ENCODE results near the gene NDFIP2. TPM values are rescaled to one million over a fixed set of nuclear protein-coding genes. Genes with fewer than 3 reads are reported as not detected.

Gene NDFIP2
- total RNA-seq, 1 experiment from 2014 or later, result 23.1 TPM

DNA sequence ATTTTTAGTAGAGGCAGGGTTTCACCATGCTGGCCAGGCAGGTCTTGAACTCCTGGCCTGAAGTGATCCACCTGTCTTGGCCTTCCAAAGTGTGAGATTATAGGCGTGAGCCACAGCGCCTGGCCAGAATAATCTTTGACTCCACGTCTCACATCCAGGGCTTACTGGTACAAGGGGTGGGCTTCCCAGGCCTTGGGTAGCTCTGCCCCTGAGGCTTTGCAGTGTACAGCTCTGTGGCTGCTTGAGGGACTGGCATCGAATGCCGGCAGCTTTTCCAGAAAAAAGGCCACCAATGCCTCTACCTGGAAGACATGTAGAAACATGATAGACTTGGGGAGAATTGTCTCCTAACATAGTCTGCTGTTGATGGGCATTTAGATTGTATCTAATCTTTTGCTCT, 57.8 kb downstream of the NDFIP2 start (continued):
- TF ChIP-seq, protein P1, sequence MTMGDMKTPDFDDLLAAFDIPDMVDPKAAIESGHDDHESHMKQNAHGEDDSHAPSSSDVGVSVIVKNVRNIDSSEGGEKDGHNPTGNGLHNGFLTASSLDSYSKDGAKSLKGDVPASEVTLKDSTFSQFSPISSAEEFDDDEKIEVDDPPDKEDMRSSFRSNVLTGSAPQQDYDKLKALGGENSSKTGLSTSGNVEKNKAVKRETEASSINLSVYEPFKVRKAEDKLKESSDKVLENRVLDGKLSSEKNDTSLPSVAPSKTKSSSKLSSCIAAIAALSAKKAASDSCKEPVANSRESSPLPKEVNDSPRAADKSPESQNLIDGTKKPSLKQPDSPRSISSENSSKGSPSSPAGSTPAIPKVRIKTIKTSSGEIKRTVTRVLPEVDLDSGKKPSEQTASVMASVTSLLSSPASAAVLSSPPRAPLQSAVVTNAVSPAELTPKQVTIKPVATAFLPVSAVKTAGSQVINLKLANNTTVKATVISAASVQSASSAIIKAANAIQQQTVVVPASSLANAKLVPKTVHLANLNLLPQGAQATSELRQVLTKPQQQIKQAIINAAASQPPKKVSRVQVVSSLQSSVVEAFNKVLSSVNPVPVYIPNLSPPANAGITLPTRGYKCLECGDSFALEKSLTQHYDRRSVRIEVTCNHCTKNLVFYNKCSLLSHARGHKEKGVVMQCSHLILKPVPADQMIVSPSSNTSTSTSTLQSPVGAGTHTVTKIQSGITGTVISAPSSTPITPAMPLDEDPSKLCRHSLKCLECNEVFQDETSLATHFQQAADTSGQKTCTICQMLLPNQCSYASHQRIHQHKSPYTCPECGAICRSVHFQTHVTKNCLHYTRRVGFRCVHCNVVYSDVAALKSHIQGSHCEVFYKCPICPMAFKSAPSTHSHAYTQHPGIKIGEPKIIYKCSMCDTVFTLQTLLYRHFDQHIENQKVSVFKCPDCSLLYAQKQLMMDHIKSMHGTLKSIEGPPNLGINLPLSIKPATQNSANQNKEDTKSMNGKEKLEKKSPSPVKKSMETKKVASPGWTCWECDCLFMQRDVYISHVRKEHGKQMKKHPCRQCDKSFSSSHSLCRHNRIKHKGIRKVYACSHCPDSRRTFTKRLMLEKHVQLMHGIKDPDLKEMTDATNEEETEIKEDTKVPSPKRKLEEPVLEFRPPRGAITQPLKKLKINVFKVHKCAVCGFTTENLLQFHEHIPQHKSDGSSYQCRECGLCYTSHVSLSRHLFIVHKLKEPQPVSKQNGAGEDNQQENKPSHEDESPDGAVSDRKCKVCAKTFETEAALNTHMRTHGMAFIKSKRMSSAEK (CRISPR knock-in tag; IDR thresholded peaks at IDR 0.05; ENCODE audit: borderline replicate concordance), result no peak
- no peak for TF ChIP-seq JUN (CRISPR knock-in tag; IDR thresholded peaks at IDR 0.05)

DNA sequence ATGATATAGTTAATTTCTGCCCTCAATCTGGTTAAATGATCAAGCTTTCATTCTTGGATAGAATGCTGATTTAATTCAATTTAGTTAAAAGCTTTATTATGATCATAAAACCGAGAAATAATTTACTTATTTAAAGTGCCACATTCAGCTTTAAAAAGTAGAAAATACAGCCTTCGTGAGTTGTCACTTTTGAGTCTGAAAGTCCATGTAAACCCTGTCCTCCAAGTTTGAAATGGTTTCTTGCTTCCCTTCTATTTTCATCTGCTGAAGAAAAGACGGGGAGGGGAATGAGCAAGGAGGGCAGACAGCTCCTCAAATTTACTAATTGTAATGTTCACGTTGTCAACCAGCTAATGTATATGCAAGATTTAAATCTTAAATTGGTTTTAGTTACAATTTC, 59.5 kb downstream of the NDFIP2 start:
- CTCF ChIA-PET, result interaction anchor here (0.8 to 3.0 kb wide), 7 partner anchors 63 to 479 kb away, joined by 3 to 116 read pairs (median 3); no protein-coding TSS in a partner anchor
- H3K4me1 Mint-ChIP-seq, result peaks cover 25% of the 10 kb centered on the region

More for the DNA sequence above, 59.5 kb downstream of the NDFIP2 start:
- Mint-ChIP-seq H3K27me3 (ENCODE audit: low read depth) (no peaks in the 10 kb centered on the region), H3K27ac (no peak overlapping the region), H3K36me3 (0 out of 2 replicates have a peak, but pooled peaks cover 5% of the 10 kb centered on the region), H3K9me3 (no peaks in the 10 kb centered on the region), H3K4me3 (no peak overlapping the region)
- POLR2A ChIA-PET, result interaction anchor here (0.6 kb wide), 1 partner anchor 104 kb away, joined by 5 read pairs; no protein-coding TSS in a partner anchor
- ATAC-seq (no peak), DNase-seq (ENCODE audit: low spot score) (no peak)
- TF ChIP-seq, protein P2, sequence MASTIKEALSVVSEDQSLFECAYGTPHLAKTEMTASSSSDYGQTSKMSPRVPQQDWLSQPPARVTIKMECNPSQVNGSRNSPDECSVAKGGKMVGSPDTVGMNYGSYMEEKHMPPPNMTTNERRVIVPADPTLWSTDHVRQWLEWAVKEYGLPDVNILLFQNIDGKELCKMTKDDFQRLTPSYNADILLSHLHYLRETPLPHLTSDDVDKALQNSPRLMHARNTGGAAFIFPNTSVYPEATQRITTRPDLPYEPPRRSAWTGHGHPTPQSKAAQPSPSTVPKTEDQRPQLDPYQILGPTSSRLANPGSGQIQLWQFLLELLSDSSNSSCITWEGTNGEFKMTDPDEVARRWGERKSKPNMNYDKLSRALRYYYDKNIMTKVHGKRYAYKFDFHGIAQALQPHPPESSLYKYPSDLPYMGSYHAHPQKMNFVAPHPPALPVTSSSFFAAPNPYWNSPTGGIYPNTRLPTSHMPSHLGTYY (CRISPR knock-in tag; IDR thresholded peaks at IDR 0.05), result no peak
- TF ChIP-seq, protein P3, sequence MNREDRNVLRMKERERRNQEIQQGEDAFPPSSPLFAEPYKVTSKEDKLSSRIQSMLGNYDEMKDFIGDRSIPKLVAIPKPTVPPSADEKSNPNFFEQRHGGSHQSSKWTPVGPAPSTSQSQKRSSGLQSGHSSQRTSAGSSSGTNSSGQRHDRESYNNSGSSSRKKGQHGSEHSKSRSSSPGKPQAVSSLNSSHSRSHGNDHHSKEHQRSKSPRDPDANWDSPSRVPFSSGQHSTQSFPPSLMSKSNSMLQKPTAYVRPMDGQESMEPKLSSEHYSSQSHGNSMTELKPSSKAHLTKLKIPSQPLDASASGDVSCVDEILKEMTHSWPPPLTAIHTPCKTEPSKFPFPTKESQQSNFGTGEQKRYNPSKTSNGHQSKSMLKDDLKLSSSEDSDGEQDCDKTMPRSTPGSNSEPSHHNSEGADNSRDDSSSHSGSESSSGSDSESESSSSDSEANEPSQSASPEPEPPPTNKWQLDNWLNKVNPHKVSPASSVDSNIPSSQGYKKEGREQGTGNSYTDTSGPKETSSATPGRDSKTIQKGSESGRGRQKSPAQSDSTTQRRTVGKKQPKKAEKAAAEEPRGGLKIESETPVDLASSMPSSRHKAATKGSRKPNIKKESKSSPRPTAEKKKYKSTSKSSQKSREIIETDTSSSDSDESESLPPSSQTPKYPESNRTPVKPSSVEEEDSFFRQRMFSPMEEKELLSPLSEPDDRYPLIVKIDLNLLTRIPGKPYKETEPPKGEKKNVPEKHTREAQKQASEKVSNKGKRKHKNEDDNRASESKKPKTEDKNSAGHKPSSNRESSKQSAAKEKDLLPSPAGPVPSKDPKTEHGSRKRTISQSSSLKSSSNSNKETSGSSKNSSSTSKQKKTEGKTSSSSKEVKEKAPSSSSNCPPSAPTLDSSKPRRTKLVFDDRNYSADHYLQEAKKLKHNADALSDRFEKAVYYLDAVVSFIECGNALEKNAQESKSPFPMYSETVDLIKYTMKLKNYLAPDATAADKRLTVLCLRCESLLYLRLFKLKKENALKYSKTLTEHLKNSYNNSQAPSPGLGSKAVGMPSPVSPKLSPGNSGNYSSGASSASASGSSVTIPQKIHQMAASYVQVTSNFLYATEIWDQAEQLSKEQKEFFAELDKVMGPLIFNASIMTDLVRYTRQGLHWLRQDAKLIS (CRISPR knock-in tag; IDR thresholded peaks at IDR 0.05; ENCODE audit: borderline replicate concordance), result no peak
- no peak for TF ChIP-seq ESRRA (CRISPR knock-in tag; IDR thresholded peaks at IDR 0.05; ENCODE audit: borderline replicate concordance)
- TF ChIP-seq NFYB (CRISPR knock-in tag; conservative IDR thresholded peaks at IDR 0.05; ENCODE audit: low read depth), result no peak
- no peak for TF ChIP-seq ELF4 (CRISPR knock-in tag; IDR thresholded peaks at IDR 0.05; ENCODE audit: low read depth)
- TF ChIP-seq, protein P4, sequence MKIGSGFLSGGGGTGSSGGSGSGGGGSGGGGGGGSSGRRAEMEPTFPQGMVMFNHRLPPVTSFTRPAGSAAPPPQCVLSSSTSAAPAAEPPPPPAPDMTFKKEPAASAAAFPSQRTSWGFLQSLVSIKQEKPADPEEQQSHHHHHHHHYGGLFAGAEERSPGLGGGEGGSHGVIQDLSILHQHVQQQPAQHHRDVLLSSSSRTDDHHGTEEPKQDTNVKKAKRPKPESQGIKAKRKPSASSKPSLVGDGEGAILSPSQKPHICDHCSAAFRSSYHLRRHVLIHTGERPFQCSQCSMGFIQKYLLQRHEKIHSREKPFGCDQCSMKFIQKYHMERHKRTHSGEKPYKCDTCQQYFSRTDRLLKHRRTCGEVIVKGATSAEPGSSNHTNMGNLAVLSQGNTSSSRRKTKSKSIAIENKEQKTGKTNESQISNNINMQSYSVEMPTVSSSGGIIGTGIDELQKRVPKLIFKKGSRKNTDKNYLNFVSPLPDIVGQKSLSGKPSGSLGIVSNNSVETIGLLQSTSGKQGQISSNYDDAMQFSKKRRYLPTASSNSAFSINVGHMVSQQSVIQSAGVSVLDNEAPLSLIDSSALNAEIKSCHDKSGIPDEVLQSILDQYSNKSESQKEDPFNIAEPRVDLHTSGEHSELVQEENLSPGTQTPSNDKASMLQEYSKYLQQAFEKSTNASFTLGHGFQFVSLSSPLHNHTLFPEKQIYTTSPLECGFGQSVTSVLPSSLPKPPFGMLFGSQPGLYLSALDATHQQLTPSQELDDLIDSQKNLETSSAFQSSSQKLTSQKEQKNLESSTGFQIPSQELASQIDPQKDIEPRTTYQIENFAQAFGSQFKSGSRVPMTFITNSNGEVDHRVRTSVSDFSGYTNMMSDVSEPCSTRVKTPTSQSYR (CRISPR knock-in tag; IDR thresholded peaks at IDR 0.05), result no peak
- TF ChIP-seq, protein P5, sequence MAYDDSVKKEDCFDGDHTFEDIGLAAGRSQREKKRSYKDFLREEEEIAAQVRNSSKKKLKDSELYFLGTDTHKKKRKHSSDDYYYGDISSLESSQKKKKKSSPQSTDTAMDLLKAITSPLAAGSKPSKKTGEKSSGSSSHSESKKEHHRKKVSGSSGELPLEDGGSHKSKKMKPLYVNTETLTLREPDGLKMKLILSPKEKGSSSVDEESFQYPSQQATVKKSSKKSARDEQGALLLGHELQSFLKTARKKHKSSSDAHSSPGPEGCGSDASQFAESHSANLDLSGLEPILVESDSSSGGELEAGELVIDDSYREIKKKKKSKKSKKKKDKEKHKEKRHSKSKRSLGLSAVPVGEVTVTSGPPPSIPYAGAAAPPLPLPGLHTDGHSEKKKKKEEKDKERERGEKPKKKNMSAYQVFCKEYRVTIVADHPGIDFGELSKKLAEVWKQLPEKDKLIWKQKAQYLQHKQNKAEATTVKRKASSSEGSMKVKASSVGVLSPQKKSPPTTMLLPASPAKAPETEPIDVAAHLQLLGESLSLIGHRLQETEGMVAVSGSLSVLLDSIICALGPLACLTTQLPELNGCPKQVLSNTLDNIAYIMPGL (CRISPR knock-in tag; IDR thresholded peaks at IDR 0.05), result no peak
- TF ChIP-seq ZNF232 (CRISPR knock-in tag; IDR thresholded peaks at IDR 0.05), result no peak
- no peak for TF ChIP-seq CBFB (CRISPR knock-in tag; IDR thresholded peaks at IDR 0.05; ENCODE audit: low read depth)
- TF ChIP-seq, protein P6, sequence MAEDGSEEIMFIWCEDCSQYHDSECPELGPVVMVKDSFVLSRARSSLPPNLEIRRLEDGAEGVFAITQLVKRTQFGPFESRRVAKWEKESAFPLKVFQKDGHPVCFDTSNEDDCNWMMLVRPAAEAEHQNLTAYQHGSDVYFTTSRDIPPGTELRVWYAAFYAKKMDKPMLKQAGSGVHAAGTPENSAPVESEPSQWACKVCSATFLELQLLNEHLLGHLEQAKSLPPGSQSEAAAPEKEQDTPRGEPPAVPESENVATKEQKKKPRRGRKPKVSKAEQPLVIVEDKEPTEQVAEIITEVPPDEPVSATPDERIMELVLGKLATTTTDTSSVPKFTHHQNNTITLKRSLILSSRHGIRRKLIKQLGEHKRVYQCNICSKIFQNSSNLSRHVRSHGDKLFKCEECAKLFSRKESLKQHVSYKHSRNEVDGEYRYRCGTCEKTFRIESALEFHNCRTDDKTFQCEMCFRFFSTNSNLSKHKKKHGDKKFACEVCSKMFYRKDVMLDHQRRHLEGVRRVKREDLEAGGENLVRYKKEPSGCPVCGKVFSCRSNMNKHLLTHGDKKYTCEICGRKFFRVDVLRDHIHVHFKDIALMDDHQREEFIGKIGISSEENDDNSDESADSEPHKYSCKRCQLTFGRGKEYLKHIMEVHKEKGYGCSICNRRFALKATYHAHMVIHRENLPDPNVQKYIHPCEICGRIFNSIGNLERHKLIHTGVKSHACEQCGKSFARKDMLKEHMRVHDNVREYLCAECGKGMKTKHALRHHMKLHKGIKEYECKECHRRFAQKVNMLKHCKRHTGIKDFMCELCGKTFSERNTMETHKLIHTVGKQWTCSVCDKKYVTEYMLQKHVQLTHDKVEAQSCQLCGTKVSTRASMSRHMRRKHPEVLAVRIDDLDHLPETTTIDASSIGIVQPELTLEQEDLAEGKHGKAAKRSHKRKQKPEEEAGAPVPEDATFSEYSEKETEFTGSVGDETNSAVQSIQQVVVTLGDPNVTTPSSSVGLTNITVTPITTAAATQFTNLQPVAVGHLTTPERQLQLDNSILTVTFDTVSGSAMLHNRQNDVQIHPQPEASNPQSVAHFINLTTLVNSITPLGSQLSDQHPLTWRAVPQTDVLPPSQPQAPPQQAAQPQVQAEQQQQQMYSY (CRISPR knock-in tag; IDR thresholded peaks at IDR 0.05), result no peak
- TF ChIP-seq, protein P7, sequence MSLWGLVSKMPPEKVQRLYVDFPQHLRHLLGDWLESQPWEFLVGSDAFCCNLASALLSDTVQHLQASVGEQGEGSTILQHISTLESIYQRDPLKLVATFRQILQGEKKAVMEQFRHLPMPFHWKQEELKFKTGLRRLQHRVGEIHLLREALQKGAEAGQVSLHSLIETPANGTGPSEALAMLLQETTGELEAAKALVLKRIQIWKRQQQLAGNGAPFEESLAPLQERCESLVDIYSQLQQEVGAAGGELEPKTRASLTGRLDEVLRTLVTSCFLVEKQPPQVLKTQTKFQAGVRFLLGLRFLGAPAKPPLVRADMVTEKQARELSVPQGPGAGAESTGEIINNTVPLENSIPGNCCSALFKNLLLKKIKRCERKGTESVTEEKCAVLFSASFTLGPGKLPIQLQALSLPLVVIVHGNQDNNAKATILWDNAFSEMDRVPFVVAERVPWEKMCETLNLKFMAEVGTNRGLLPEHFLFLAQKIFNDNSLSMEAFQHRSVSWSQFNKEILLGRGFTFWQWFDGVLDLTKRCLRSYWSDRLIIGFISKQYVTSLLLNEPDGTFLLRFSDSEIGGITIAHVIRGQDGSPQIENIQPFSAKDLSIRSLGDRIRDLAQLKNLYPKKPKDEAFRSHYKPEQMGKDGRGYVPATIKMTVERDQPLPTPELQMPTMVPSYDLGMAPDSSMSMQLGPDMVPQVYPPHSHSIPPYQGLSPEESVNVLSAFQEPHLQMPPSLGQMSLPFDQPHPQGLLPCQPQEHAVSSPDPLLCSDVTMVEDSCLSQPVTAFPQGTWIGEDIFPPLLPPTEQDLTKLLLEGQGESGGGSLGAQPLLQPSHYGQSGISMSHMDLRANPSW (CRISPR knock-in tag; conservative IDR thresholded peaks at IDR 0.05; ENCODE audit: low read depth), result no peak
- no peak for TF ChIP-seq FOXK1 (CRISPR knock-in tag; IDR thresholded peaks at IDR 0.05)

Measured in WTC11 (cell line).